ENCODE results near the gene IGFBP4.

The IGFBP4 gene

DNA sequence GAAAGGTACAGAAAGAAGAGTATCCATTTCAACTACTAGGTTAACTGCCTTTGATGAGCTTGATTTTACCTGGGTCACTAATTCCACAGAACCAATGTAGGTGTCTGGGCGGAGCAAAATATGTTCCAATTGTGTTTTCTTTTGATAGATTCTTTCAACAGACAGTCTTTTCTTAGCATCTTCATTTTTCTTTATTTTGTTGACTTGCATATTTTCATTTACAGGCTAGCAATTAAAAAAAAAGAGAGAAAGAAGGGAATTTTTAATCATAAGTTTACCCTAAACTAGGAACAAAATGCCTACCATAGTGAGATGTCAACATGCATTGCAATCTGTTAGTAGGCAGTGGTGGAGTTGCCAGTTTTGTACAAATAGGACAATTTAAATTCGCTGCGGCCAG lies 26.6 kb upstream of the IGFBP4 start:
- H3K27me3 ChIP-seq (ENCODE audit: insufficient read depth, low read length) = no peaks in the 10 kb centered on the region
- peak overlapping the region; percentile 62 for H3K27ac ChIP-seq (ENCODE audit: low read depth, low read length)
- peak overlapping the region; percentile 91 for H3K4me3 ChIP-seq (ENCODE audit: low read depth, low read length)
- peaks cover 10% of the 10 kb centered on the region for H3K36me3 ChIP-seq (ENCODE audit: insufficient read depth, low read length)
- peaks cover 20% of the 10 kb centered on the region for H3K4me1 ChIP-seq (ENCODE audit: control insufficient read depth, insufficient read depth, low read length, unreplicated experiment)
- H3K79me2 ChIP-seq (ENCODE audit: control insufficient read depth, insufficient read depth, low read length, unreplicated experiment) = peaks cover 44% of the 10 kb centered on the region
- no peak overlapping the region for H2AFZ ChIP-seq (ENCODE audit: low read length, unreplicated experiment)

DNA sequence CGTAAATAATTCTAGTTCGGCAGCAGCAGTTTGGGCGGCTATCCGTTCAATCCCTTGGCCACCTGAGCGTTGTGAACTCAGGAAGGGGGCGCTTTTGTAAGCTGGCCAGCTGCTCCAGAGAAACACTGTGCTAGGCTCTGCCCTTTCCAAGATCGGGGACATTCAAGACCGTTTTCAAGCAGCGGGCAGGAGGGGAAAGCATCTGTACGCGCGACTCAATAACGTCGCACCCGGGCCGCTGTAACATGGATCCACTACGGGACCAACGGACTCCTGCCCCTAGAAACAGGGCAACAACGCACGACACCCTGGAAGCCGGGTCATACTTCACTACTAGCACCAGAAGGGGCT lies 26.0 kb upstream of the IGFBP4 start:
- Histone ChIP-seq H3K27ac (ENCODE audit: low read depth, low read length) (peak overlapping the region; percentile 62), H3K79me2 (ENCODE audit: control insufficient read depth, insufficient read depth, low read length, unreplicated experiment) (peaks cover 40% of the 10 kb centered on the region), H3K36me3 (ENCODE audit: insufficient read depth, low read length) (peaks cover 10% of the 10 kb centered on the region), H3K4me3 (ENCODE audit: low read depth, low read length) (peak overlapping the region; percentile 91), H3K27me3 (ENCODE audit: insufficient read depth, low read length) (no peaks in the 10 kb centered on the region), H2AFZ (ENCODE audit: low read length, unreplicated experiment) (peak overlapping the region; percentile 35), H3K4me1 (ENCODE audit: control insufficient read depth, insufficient read depth, low read length, unreplicated experiment) (peaks cover 20% of the 10 kb centered on the region)

DNA sequence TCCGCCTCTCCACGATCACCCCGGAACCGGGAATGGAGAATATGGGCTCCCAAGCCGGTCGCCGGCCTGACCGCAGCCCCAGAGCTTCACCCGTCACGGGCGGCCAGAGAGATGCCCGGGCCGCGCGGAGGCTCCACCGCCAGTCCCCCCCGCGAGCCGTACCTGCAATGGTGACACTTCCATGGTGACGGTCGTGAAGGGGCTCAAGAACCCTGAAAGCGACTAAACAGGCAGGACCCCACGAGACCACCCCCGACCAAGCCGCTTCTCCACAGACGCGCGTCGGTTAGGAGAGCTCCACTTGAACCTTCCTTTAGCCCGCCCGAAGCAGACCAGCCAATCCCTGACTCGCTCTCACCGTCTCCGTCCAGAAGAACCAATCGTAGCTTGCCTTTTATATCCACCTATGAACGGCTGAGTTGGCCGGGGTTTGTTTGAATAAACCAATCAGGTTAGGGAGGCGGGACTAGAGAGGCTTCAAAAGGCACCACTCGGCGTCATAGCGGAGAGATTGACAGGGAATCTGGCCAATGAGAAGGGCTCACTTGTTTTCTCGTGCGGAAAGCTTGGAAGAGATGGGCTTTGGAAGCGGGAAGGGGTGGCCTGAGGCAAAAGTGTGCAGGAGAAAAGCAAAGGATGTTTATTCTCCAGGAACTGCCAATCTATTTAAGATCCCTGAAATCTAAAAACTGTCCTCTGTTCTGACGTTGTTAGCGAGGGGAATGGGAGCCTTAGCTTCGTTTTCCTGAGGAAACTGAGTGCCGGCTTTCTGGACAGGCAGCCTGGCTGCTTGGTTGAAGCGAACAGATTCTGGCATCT lies 25.4 kb upstream of the IGFBP4 start, which contains the start of gene TOP2A:
Gene TOP2A, minus strand, starts transcription at position 288 of the 819 bp plus-strand sequence. Its CDS starts 105 bp downstream, at position 183.
- peak within 1 kb of the TSS; percentile 62 for H3K27ac ChIP-seq (ENCODE audit: low read depth, low read length)
- H3K4me1 ChIP-seq (ENCODE audit: control insufficient read depth, insufficient read depth, low read length, unreplicated experiment) = peaks cover 20% of the 10 kb centered on the region
- peaks cover 5% of the 10 kb centered on the region for H3K36me3 ChIP-seq (ENCODE audit: insufficient read depth, low read length)
- peak within 1 kb of the TSS; percentile 91 for H3K4me3 ChIP-seq (ENCODE audit: low read depth, low read length)
- peaks cover 36% of the 10 kb centered on the region for H3K79me2 ChIP-seq (ENCODE audit: control insufficient read depth, insufficient read depth, low read length, unreplicated experiment)
- H2AFZ ChIP-seq (ENCODE audit: low read length, unreplicated experiment) = peak within 1 kb of the TSS; percentile 70
- no peaks in the 10 kb centered on the region for H3K27me3 ChIP-seq (ENCODE audit: insufficient read depth, low read length)

DNA sequence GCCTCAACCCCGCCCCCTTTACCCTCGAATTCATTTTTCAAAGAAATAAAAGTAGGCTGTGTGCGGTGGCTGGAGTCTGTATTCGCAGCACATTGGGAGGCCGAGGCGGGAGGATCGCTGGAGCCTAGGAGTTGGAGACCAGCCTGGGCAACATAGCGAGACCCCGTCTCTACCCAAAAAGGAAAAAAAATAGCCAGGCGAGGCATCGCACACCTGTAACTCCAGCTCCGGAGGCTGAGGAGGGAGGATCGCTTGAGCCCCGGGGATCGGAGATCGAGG lies 24.9 kb upstream of the IGFBP4 start:
- H2AFZ ChIP-seq (ENCODE audit: low read length, unreplicated experiment) = peak overlapping the region; percentile 70
- H3K79me2 ChIP-seq (ENCODE audit: control insufficient read depth, insufficient read depth, low read length, unreplicated experiment) = peaks cover 36% of the 10 kb centered on the region
- peak overlapping the region; percentile 91 for H3K4me3 ChIP-seq (ENCODE audit: low read depth, low read length)
- no peaks in the 10 kb centered on the region; the same call in 1 of the 2 replicates for H3K36me3 ChIP-seq (ENCODE audit: insufficient read depth, low read length)
- peaks cover 20% of the 10 kb centered on the region for H3K4me1 ChIP-seq (ENCODE audit: control insufficient read depth, insufficient read depth, low read length, unreplicated experiment)
- H3K27ac ChIP-seq (ENCODE audit: low read depth, low read length) = peak overlapping the region; percentile 26; the same call in 1 of the 2 replicates
- no peaks in the 10 kb centered on the region for H3K27me3 ChIP-seq (ENCODE audit: insufficient read depth, low read length)

DNA sequence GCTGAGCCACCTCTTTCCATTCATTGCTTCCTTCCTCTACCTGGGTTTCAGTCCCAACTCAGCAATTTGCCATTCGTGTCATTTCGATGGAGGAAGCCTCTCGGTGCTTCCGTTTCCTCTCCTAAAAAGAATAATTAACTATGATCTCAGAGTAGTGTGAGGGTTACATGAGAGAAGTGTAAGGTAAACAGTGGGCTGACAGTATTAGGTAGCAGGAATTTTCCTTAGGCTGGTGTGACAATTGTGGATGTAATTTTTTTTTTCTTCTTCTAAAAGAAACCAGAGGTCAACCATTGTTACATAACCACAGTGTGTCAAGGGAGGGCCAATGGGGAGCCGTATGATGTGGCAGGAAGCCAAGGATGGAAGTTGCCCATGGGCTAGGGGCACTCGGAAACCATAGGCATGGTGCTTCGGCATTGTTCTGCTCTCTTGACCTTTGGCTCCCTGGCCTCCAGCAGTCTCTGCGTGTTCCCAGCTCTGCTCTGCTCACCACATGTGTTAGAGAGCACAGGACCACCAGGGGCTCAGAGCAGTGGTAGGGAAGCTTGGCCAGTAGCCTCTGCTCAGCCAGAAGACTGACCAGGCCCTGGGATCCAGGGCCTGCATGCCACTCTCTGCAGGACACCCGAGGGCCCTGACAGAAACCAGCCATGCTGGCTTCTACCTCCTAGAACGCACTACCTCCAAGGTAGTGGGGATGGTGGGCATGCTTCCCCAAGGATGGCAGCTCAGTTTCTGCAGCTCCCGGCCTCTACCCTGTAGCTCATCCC lies 23.5 kb upstream of the IGFBP4 start:
- Histone ChIP-seq H3K27me3 (ENCODE audit: insufficient read depth, low read length) (no peaks in the 10 kb centered on the region), H3K27ac (ENCODE audit: low read depth, low read length) (no peak overlapping the region), H3K79me2 (ENCODE audit: control insufficient read depth, insufficient read depth, low read length, unreplicated experiment) (peaks cover 27% of the 10 kb centered on the region), H3K36me3 (ENCODE audit: insufficient read depth, low read length) (no peaks in the 10 kb centered on the region), H3K4me1 (ENCODE audit: control insufficient read depth, insufficient read depth, low read length, unreplicated experiment) (peaks cover 16% of the 10 kb centered on the region), H2AFZ (ENCODE audit: low read length, unreplicated experiment) (no peak overlapping the region), H3K4me3 (ENCODE audit: low read depth, low read length) (no peak overlapping the region)

DNA sequence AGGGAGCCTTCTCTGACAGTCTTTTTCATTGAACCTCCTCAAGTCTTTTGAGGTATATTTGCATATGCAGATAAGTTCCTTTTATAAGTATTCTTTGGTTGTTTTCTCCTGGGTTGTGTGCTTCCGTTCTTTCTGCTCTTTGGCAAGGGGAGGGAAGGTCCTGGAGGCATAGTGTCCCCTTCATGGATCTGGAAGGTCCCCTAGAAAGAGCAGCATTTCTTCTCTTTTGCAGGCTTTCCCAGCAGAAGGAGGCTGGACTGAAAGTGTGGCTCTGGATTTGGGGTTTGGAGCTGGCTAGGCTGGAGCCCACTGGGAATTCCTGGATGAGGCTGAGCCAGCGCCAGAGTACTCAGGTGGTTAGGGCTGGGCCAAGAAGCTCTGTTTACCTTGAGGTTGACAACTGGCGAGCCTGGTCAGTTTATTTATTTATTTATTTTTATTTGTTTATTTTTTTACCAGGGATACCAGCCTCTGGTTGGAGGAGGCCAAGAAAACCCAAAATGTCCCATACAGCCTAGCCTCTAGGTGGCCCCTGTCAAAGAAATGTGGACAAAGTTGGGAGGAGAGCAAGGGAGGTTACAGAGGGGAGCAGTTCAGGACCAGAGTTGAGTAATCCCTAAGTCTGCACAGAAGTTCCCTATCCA lies 20.1 kb upstream of the IGFBP4 start:
- Histone ChIP-seq H3K27me3 (ENCODE audit: insufficient read depth, low read length) (no peaks in the 10 kb centered on the region), H3K4me3 (ENCODE audit: low read depth, low read length) (no peak overlapping the region), H3K79me2 (ENCODE audit: control insufficient read depth, insufficient read depth, low read length, unreplicated experiment) (no peaks in the 10 kb centered on the region), H2AFZ (ENCODE audit: low read length, unreplicated experiment) (no peak overlapping the region), H3K4me1 (ENCODE audit: control insufficient read depth, insufficient read depth, low read length, unreplicated experiment) (no peaks in the 10 kb centered on the region), H3K27ac (ENCODE audit: low read depth, low read length) (no peak overlapping the region), H3K36me3 (ENCODE audit: insufficient read depth, low read length) (no peaks in the 10 kb centered on the region)

DNA sequence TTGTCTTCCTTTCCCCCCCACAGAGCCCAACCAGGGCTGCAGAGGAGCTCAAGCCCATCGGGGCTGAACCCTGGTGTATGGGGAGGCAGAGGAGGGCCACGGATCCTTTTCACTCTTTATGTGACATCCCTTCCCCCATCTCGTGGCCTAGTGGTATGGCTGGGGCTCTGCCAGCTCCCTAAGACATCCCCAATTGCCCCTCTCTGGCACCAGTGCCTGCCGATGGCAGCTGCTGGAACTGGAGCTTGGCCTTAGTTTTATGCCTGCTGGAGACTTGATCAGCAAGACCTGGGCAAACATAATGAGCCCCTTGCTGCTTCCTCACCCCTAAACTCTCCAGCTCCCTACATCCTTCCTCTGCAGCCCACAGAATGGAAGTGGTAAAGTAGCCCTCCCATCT lies 17.5 kb upstream of the IGFBP4 start:
- H3K27ac ChIP-seq (ENCODE audit: low read depth, low read length) = no peak overlapping the region
- no peaks in the 10 kb centered on the region for H3K36me3 ChIP-seq (ENCODE audit: insufficient read depth, low read length)
- H3K4me3 ChIP-seq (ENCODE audit: low read depth, low read length) = no peak overlapping the region
- H3K4me1 ChIP-seq (ENCODE audit: control insufficient read depth, insufficient read depth, low read length, unreplicated experiment) = no peaks in the 10 kb centered on the region
- H2AFZ ChIP-seq (ENCODE audit: low read length, unreplicated experiment) = no peak overlapping the region
- H3K79me2 ChIP-seq (ENCODE audit: control insufficient read depth, insufficient read depth, low read length, unreplicated experiment) = no peaks in the 10 kb centered on the region
- H3K27me3 ChIP-seq (ENCODE audit: insufficient read depth, low read length) = no peaks in the 10 kb centered on the region

DNA sequence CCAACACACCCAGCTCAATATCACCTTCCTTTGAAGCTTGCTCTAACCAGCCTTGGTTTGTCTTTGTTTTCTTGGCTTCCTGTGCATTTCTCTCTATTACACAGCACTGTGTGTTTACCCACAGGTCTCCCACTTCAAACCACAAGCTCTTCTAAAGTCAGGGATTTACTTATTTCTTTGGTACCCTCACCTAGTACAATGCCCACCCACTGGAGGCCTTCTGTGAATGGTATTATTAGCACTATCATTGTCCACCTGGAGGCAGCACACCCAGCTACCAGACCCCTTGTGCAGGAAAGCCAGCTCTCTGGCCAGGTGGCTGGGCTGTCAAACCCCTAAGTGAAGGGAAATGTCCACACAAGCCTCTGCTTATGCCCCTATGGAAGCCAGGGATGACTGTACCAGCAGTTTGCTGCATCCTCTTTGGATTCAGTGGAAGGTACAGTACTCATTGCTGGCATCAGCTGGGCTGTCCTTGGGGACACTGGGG lies 16.2 kb upstream of the IGFBP4 start:
- H3K27me3 ChIP-seq (ENCODE audit: insufficient read depth, low read length) = no peaks in the 10 kb centered on the region
- no peaks in the 10 kb centered on the region for H3K4me1 ChIP-seq (ENCODE audit: control insufficient read depth, insufficient read depth, low read length, unreplicated experiment)
- H2AFZ ChIP-seq (ENCODE audit: low read length, unreplicated experiment) = no peak overlapping the region
- no peak overlapping the region for H3K4me3 ChIP-seq (ENCODE audit: low read depth, low read length)
- no peaks in the 10 kb centered on the region for H3K36me3 ChIP-seq (ENCODE audit: insufficient read depth, low read length)
- no peaks in the 10 kb centered on the region for H3K79me2 ChIP-seq (ENCODE audit: control insufficient read depth, insufficient read depth, low read length, unreplicated experiment)
- no peak overlapping the region for H3K27ac ChIP-seq (ENCODE audit: low read depth, low read length)

DNA sequence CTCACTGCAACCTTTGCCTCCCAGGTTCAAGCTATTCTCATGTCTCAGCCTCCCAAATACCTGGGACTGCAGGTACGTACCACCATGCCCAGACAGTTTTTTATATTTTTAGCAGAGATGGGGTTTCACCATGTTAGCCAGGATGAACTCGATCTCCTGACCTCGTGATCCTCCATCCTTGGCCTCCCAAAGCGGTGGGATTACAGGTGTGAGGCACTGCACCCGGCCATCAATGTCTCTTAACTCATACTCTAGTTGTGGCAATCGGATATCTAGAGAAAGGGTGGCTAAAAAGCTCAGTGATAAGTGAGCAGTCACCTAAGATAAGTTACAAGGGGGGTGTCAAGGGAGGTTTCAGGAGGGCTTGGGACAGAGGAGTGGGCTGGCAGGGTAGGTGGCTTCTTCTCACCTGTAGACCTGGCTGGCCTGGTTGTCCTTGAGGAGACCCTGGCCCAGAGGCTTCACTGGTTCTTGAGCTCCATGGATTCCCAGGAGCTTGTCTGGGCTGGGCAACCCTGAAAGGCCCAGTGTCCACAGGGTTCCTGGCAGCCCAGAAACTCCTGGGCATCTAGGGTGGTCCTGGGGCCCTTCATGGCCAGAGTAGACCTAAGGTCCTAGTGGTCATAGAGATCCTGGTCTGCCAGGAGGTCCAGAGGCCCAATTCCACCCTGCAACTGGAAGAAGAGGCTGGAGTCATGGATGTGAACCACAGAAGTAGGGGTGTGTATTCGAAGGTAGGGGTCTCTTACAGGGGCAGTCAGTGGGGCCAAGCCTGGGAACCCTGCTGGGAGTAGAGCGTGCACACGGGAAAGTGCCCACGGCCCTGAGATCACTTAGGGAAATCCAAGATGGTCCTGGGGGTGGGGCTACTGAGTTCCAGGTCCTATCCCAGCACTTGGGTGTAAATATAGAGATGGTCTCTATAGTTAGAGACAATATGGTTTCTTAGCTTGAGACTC lies 12.7 kb upstream of the IGFBP4 start:
- no peak overlapping the region for H3K27ac ChIP-seq (ENCODE audit: low read depth, low read length)
- no peaks in the 10 kb centered on the region for H3K79me2 ChIP-seq (ENCODE audit: control insufficient read depth, insufficient read depth, low read length, unreplicated experiment)
- no peak overlapping the region for H2AFZ ChIP-seq (ENCODE audit: low read length, unreplicated experiment)
- no peaks in the 10 kb centered on the region for H3K36me3 ChIP-seq (ENCODE audit: insufficient read depth, low read length)
- H3K4me3 ChIP-seq (ENCODE audit: low read depth, low read length) = no peak overlapping the region
- H3K27me3 ChIP-seq (ENCODE audit: insufficient read depth, low read length) = no peaks in the 10 kb centered on the region
- H3K4me1 ChIP-seq (ENCODE audit: control insufficient read depth, insufficient read depth, low read length, unreplicated experiment) = no peaks in the 10 kb centered on the region

DNA sequence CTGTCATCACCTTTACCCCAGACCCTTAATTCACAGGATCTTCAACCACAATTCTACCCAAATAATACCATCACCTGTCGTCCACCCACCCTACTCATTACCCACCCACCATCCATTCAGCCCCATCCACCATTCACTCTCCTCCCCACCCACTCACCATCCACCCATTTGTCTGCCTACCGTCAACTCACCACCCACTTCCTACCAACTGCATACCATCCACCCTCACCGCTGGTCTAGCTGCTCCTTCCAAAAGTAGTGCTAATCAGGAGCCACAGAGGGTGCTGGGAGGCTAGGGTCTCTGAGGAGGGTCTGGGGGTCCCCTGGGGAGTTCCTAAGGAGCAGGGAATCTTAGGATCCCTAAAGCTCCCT lies 12.0 kb upstream of the IGFBP4 start:
- no peak overlapping the region for H3K27ac ChIP-seq (ENCODE audit: low read depth, low read length)
- no peaks in the 10 kb centered on the region for H3K27me3 ChIP-seq (ENCODE audit: insufficient read depth, low read length)
- H2AFZ ChIP-seq (ENCODE audit: low read length, unreplicated experiment) = no peak overlapping the region
- H3K4me1 ChIP-seq (ENCODE audit: control insufficient read depth, insufficient read depth, low read length, unreplicated experiment) = no peaks in the 10 kb centered on the region
- no peak overlapping the region for H3K4me3 ChIP-seq (ENCODE audit: low read depth, low read length)
- no peaks in the 10 kb centered on the region for H3K36me3 ChIP-seq (ENCODE audit: insufficient read depth, low read length)
- no peaks in the 10 kb centered on the region for H3K79me2 ChIP-seq (ENCODE audit: control insufficient read depth, insufficient read depth, low read length, unreplicated experiment)

Data from ACC112 (cell line).